NCI-H1930 (cell line): Measurements from ENCODE around the gene EMD.

Experiments
- DNase-seq, 2 experiments: peaks; one replicate each; lab custom pipeline; 2025; lab: John Stamatoyannopoulos, UW

Gene EMD

DNA sequence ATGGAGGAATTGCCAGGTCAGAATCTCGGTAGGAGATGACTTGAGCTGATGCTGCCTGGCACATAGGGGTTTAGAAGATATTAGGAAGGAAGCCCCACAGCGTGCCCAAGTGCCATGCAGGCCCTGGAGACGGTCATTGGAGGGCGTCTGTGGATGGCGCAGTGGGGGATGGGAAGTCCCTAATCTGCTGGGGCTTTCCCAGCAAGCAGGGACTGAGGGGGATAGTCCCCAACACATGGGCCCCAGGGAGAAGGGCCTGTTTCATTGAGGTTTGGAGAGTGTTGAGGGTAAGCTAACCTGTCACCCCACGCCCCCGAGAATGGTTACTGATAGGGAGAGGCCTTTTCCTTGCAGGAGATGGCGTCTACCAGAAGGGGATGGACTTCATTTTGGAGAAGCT, 40.1 kb downstream of the EMD start:
- no peak for DNase-seq

DNA sequence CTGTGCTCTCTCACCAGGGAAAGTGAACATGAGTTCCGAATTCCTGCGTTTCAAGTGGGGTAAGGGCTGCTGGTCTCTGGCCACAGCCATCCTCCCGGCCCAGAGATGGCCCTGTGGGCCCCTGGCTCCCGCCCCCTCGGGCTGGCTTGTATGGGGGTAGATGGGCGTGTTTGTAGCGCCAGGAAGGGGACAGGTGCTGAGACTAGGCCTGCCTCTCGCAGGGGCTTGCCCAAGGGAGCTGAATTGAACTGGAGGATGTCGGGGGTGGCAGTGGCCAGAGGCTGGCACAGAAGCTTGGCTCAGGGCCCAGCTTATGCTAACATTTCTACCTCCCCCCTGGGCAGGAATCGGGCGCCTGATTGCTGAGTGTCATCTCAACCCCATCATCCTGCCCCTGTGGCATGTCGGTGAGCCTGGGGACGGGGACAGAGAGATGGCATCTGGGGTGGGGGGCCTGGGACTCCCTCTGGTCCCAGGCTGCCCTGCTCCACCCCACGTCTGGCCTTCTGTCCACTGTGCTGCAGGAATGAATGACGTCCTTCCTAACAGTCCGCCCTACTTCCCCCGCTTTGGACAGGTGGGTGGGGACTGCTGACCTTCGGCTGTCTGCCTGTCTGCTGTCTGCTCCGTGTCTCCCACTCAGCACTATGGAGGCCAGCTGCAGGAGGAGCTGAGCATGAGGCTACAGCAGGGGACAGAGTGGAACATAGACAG, 40.8 kb downstream of the EMD start:
- DNase-seq: no peak

DNA sequence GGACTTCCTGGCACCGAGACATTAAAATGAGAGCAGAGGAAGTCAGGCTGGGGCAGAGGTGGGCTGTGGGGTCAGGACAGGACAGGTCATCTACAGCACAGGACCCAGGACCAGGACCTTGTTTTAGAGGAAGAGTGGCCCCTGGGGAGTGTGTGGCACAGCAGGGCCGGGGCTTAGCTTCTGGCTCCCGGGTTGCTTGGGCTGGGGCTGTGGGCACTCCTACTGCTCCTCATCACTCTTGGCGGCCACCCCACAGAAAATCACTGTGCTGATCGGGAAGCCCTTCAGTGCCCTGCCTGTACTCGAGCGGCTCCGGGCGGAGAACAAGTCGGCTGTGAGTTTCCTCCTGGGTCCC, 41.3 kb downstream of the EMD start:
- no peak for DNase-seq

DNA sequence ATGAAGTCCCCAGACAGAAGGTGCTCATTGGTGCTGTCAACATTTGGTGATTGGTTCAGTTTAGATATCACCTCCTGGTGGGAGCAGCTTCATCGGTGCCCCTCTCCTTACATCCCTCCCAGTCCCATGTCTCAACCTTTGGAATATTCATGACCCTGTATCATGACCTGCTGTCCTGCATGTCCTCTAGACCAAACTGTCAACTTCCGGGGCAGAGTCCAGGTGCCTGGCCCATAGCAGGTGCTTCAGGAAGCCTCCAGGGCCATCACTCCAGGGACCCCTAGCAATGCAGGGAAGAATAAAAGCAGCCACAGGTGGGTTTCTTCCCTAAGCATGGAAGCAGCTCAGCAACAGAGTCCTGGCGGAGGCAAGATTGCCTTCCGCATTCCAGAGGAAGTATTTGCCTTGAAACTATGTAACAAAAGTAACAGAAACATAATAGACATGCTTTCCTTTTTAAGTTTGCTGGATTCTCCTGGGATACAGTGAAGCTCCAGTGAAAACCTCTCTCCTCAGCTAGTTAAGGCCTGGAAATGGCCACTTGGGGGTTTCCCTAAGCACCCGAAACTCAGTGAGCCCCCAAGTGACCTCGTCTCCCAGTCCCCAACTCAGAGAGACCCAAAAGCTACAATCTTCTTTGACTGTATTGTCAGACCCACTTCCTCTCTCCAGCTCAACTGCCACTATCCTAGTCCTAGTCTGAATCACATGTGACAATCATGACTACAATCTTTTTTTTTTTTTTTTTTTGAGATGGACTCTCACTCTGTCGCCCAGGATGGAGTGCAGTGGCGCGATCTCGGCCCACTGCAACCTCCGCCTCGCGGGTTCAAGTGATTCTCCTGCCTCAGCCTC, 48.0 kb downstream of the EMD start:
- DNase-seq: no peak

DNA sequence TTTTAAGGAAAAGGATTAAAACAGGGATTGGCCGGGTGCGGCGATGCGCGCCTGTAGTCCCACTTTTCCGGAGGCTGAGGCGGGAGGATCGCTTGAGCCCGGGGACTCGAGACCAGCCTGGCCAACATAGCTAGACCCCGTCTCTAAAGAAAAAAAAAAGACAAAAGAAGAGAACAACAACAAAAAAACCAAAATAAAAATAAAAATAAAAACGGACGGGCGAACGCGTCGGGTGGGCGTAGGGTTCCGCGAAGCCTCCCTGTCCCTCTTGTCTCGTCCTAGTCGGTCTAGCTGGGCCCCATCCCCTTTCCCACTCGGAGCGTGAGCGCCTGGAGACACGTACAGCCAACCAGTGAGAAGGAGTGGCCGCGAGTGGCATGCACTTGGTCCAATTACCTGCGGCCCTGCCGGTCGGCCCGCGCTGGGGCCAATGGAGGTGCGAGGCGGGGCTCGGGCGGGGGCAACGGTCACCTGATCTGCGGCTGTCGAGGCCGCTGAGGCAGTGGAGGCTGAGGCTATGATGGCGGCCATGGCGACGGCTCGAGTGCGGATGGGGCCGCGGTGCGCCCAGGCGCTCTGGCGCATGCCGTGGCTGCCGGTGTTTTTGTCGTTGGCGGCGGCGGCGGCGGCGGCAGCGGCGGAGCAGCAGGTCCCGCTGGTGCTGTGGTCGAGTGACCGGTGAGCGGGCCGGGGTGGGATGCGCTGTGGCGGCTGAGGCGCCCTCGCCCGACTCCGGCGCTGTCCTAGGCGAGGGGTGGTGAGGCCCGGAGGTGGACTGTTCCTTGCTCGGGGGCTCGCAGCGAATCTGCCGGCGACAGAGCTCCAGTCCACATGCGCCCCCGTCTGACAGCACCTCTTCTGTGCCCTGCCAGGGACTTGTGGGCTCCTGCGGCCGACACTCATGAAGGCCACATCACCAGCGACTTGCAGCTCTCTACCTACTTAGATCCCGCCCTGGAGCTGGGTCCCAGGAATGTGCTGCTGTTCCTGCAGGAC, 49.4 kb downstream of the EMD start, which contains the start of gene ATP6AP1:
TSS of gene ATP6AP1 (plus strand) at position 502 of the 996 bp plus-strand sequence. CDS start at position 518, 16 bp downstream.
- DNase-seq: peak; percentile 87 to 88

DNA sequence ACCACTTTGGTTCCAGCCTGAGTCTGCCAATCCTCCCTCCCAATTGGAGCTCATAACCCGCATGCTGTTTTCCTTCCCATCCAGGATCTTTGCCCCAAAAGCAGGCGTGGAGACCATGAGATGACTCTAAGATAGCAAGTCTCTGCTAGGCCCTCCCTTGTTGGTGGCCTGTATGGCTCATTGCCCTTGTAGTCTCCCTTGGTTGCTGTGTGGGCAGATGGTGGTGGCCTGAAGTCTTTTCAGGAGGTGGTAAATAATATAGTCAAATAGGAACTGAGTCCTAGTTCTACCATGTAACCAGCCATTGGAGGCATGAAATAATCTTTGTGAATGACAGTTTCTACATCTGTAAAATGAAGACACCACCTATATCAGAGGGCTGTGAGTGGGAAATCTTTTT, 50.6 kb downstream of the EMD start:
- no peak for DNase-seq

DNA sequence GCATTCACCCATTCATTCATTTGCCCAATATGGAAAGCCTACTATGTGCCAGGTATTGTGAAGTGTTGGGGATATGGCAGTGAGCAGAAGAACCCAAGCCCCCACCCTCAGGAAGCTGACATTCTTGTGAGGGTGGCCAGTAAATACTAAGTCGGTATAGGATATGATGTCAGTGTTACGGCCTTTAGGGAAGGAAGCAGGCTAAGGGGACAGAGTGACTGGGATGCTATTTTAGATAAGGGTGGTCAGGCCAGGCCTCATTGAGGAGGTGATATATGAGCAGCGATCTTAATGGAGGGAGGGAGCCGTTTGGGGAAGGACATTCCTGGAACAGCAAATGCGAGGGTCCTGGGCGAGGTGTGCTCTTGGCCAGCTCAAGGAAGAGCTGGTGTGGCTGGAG, 51.4 kb downstream of the EMD start:
- DNase-seq: no peak

DNA sequence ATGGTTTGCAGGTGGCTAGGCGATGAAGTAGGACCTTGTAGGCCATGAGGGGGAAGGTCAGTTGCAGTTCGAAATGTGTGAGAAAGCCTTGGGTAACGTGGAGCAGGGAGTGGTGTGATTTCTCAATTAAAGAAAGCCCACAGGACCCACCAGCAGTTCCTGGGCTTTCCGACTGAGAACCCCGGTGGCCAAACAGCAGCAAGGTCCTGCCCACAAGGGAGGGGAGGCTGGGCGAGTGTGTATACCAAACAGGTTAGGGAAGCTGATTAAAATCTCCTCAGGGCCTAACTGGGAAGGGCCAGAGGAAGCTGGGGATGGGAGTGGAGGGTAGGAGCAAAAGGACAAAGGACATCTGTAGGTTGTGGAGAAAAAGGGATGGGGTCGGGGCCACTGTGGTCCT, 51.8 kb downstream of the EMD start:
- no peak for DNase-seq
